Testis (tissue), 3 donors: ENCODE measurements around the gene OR4D9. TPM values are rescaled to one million over a fixed set of nuclear protein-coding genes. Genes with fewer than 3 reads are reported as not detected.

Source experiments
- DNase-seq: peaks from one replicate; pipeline ENCODE4 v3.0.0-alpha.2; 2019
- H3K27ac ChIP-seq, 2 donors: fragments of 200-600 bp; sonication (generic); one replicate each; pipeline ENCODE4 v1.5.1; 2019
- H3K27me3 ChIP-seq: fragments of 200-600 bp; sonication (generic); one replicate; pipeline ENCODE4 v1.5.1; 2019
- H3K36me3 ChIP-seq: fragments of 200-600 bp; sonication (generic); one replicate; pipeline ENCODE4 v1.5.1; 2017; ENCODE audit warnings: low read depth; ENCODE audit errors: missing control alignments
- H3K4me1 ChIP-seq: fragments of 200-600 bp; sonication (generic); one replicate; pipeline ENCODE4 v1.5.1; 2019
- H3K4me3 ChIP-seq, 2 donors: fragments of 200-600 bp; sonication (generic); one replicate each; pipeline ENCODE4 v1.5.1; 2017 to 2019
- H3K9me3 ChIP-seq: fragments of 200-600 bp; sonication (generic); one replicate; pipeline ENCODE4 v1.5.1; 2017
- POLR2A ChIP-seq: fragments of 450-650 bp; IDR thresholded peaks from one replicate; pipeline ENCODE4 v1.6.1; 2017; ENCODE audit warnings: antibody characterized with exemption, mild to moderate bottlenecking, moderate library complexity
- WGBS, 2 donors: methylation state at CpG; one replicate each; pipeline ENCODE4 v1.1.5; 2018; 5-methylcytosine and 5-hydroxymethylcytosine counted together
- intact Hi-C: fragments of 100-400 bp; cut with DNase I; formaldehyde crosslinking; loops from one replicate; pipeline ENCODE4 v1.15.1; 2023; ENCODE audit warnings: low total_unique reads
- polyA plus RNA-seq: library from polyadenylated mRNA; stranded (reverse); fragments of 350-450 nt; fragmentation: Illumina TruSeq; extraction: RNeasy Lipid Tissue Mini Kit (QIAGEN cat#74804); gene quantifications from one replicate; pipeline ENCODE4 v1.2.3, GENCODE V29; 2014; ENCODE audit warnings: low read depth, low replicate concordance; ENCODE audit not compliant: insufficient read depth
- total RNA-seq, 2 donors: library from RNA; depleted of rRNA; stranded (reverse); fragments of >200 nt; gene quantifications; one replicate each; pipeline ENCODE4 v1.2.3, GENCODE V29; 2016
- TF ChIP-seq, protein P1 (sequence below), 3 experiments: fragments of 450-650 bp in 2 of 3; fragments of 200-600 bp in 1 of 3; sonication (generic) in 1 of 3; IDR thresholded peaks; one replicate each; pipeline ENCODE4 v1.5.1; 2016 to 2019; ENCODE audit warnings: antibody characterized with exemption in 3 of 3, mild to moderate bottlenecking in 2 of 3, moderate library complexity in 1 of 3

OR4D9 gene
- total and polyA plus RNA-seq, 3 donors from 2014 or later, result not detected

DNA sequence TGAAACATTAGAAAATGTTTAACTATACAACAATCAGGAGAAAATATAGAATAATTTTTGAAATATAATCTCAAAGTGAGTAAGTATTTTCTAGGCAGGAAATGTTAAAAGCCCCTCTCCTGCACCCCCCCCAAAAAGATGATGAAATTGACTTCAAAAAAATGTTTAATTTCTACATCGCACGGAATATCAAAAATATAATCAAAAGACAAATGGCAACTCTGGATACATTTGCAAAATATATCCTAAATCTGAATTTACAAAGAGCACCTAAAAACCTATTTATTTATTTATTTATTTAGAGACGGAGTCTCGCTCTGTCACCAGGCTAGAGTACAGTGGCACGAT is 36.9 kb downstream of the OR4D9 start:
- Histone ChIP-seq H3K9me3 (no peaks in the 10 kb centered on the region), H3K4me3 (no peak overlapping the region), H3K36me3 (no peaks in the 10 kb centered on the region), H3K27me3 (no peaks in the 10 kb centered on the region), H3K27ac (peak overlapping the region; percentile 23 to 90), H3K4me1 (peaks cover 8% of the 10 kb centered on the region)
- no peak for TF ChIP-seq POLR2A
- TF ChIP-seq, protein P1, sequence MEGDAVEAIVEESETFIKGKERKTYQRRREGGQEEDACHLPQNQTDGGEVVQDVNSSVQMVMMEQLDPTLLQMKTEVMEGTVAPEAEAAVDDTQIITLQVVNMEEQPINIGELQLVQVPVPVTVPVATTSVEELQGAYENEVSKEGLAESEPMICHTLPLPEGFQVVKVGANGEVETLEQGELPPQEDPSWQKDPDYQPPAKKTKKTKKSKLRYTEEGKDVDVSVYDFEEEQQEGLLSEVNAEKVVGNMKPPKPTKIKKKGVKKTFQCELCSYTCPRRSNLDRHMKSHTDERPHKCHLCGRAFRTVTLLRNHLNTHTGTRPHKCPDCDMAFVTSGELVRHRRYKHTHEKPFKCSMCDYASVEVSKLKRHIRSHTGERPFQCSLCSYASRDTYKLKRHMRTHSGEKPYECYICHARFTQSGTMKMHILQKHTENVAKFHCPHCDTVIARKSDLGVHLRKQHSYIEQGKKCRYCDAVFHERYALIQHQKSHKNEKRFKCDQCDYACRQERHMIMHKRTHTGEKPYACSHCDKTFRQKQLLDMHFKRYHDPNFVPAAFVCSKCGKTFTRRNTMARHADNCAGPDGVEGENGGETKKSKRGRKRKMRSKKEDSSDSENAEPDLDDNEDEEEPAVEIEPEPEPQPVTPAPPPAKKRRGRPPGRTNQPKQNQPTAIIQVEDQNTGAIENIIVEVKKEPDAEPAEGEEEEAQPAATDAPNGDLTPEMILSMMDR (IDR thresholded peaks at IDR 0.05), result no peak
- intact Hi-C loops, result no loop called here
- DNase-seq, result no peak
- 88 to 89% methylated on average over 5 of the region's 5 CpGs for WGBS, 2 donors

DNA sequence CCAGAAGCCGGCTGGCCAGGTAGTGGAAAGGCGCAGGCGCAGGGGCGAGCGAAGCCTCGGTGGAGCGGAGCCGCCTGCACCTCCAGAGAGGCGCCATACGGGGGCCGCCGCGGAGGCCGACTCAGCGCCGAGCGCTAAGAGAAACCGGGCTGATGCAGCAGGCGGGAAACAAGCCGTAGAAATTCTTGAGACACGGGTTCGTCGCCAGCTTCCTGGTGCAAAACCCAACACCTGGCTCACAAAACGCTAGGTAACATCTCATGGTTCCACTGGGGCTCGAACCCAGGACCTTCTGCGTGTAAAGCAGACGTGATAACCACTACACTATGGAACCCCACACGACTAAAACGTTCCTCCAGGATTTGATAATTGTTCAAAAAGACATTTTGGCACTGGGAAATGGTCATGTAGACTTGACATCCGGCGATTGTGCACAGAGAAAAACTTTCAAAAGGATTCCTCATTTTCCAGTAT is 39.1 kb downstream of the OR4D9 start:
- intact Hi-C loops, result no loop called here
- TF ChIP-seq POLR2A, result no peak
- TF ChIP-seq, protein P1 (IDR thresholded peaks at IDR 0.05), result peak in 2 of 3 experiments; percentile 33 to 57
- Histone ChIP-seq H3K27ac (peak overlapping the region; percentile 90 to 93), H3K4me1 (peaks cover 8% of the 10 kb centered on the region), H3K4me3 (peak overlapping the region; percentile 67 to 72), H3K36me3 (no peaks in the 10 kb centered on the region), H3K9me3 (no peaks in the 10 kb centered on the region), H3K27me3 (no peaks in the 10 kb centered on the region)
- 1% methylated on average over 19 to 26 of the region's 31 CpGs for WGBS, 2 donors
- peak; percentile 82 for DNase-seq

DNA sequence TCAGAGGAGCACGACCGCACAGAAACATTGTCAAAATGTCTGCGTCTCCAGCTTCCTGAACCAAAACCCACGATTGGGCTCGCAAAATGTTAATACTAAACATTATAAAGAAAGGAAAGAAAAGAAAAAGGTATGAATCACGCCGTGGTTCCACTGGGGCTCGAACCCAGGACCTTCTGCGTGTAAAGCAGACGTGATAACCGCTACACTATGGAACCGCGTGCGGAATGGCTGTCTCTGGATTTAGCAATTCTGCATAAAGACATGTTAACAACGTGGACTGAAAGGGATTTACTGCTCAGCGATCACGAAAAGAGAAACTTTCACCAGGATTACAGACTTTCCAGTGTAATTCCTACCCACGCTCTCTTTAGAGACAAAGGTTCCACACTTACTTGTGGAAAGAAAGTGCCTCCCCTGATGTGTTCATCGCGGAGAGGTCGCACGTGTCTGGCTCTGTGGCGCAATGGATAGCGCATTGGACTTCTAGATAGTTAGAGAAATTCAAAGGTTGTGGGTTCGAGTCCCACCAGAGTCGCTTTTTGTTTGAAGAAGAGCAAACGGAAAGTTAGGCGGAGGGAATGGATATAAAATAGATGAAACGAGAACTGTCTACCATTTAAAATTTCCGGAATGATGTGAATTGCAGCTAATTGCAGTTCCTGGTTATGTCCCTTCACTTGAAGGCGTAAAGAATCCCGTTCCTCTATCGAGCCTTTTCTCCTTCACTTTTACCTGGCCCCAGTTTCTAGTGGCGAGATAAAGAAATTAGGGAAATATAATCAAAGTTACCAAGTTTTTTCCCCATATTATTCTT is 39.7 kb downstream of the OR4D9 start:
- Histone ChIP-seq H3K9me3 (no peaks in the 10 kb centered on the region), H3K4me1 (peaks cover 8% of the 10 kb centered on the region), H3K36me3 (no peaks in the 10 kb centered on the region), H3K27me3 (no peaks in the 10 kb centered on the region), H3K27ac (peak overlapping the region; percentile 90 to 93), H3K4me3 (peak overlapping the region; percentile 67 to 72)
- peak; percentile 87 for DNase-seq
- intact Hi-C loops, result no loop called here
- TF ChIP-seq, protein P1 (IDR thresholded peaks at IDR 0.05), result no peak
- no peak for TF ChIP-seq POLR2A
- WGBS, 2 donors, result 2 to 6% methylated on average over 34 of the region's 34 CpGs

DNA sequence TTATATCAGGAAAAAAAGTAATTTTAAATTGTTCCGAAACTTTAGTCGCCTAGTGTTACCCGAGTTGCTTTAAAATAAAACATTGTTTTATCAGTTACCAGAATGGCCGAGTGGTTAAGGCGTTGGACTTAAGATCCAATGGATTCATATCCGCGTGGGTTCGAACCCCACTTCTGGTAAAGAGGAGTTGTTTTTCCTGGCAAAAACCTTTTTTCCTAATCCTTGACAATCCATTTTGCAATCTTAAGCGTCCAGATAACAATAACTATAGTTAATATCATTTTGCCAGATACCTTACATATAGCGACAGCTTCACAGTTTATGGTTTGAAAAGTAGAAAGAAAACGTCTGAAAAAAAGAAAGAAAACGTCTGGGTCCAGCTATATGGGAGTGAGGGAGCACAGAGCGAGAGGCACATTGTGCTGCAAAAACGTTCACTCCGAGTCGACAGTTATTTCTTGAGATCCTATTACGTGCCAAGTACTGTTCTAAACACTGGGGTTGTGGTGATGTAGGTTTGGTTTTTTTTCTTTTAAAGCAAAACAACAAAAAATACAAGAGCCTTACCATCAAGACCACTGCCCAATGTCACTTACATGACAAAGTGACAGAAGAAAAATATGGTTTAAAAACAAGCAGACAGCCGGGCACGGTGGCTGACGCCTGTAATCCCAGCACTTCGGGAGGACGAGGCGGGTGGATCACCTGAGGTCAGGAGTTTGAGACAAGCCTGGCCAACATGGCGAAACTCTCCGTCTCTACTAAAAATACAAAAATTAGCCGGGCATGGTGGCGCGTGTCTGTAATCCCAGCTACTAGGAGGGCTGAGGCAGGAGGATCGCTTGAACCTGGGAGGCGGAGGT is 40.6 kb downstream of the OR4D9 start:
- Histone ChIP-seq H3K27ac (peak overlapping the region; percentile 90 to 93), H3K9me3 (no peaks in the 10 kb centered on the region), H3K36me3 (no peaks in the 10 kb centered on the region), H3K27me3 (no peaks in the 10 kb centered on the region), H3K4me3 (peak overlapping the region; percentile 67 to 72), H3K4me1 (peaks cover 8% of the 10 kb centered on the region)
- DNase-seq, result peak; percentile 79
- TF ChIP-seq POLR2A, result no peak
- TF ChIP-seq, protein P1 (IDR thresholded peaks at IDR 0.05), result no peak
- 10 to 13% methylated on average over 30 of the region's 30 CpGs for WGBS, 2 donors
- intact Hi-C loops, result no loop called here
